Colonic mucosa (tissue), 4 donors: Measurements from ENCODE around the gene ACSL6. TPM values are rescaled to one million over a fixed set of nuclear protein-coding genes. Genes with fewer than 3 reads are reported as not detected.

ENCODE experiments used
- DNase-seq: peaks from one replicate; pipeline ENCODE4 v3.0.0-alpha.2; 2020
- H3K27ac ChIP-seq: fragments of 200-600 bp; one replicate; pipeline ENCODE4 v1.8.0; 2021
- H3K27me3 ChIP-seq: fragments of 200-600 bp; one replicate; pipeline ENCODE4 v1.8.0; 2021
- H3K36me3 ChIP-seq: fragments of 200-600 bp; one replicate; pipeline ENCODE4 v1.8.0; 2021
- H3K4me1 ChIP-seq: fragments of 200-600 bp; one replicate; pipeline ENCODE4 v1.8.0; 2021; ENCODE audit warnings: mild to moderate bottlenecking
- H3K4me3 ChIP-seq: fragments of 200-600 bp; one replicate; pipeline ENCODE4 v1.8.0; 2021
- H3K9ac ChIP-seq, 2 donors: one replicate each; pipeline ENCODE4 v1.7.0; 2013; ENCODE audit warnings: control low read depth in 2 of 2, low read depth in 2 of 2, low read length in 2 of 2
- H3K9me3 ChIP-seq: fragments of 200-600 bp; one replicate; pipeline ENCODE4 v1.8.0; 2021
- CTCF ChIP-seq: fragments of 200-600 bp; IDR thresholded peaks from one replicate; pipeline ENCODE4 v1.8.0; 2022; ENCODE audit warnings: antibody characterized with exemption, mild to moderate bottlenecking
- intact Hi-C: fragments of 100-400 bp; cut with DNase I; formaldehyde crosslinking; loops from one replicate; pipeline ENCODE4 v1.14.1; 2022
- total RNA-seq, 2 donors: library from RNA; stranded (reverse); fragmentation: NEBNext Ultra II Directional in 1 of 2; extraction: Animal tissue kit (Norgen Biotek cat#: 25700) in 1 of 2; gene quantifications; one replicate each; pipeline ENCODE4 v1.2.1, GENCODE V29; 2021
- donor health status: healthy.
- donor health status: DM: no; HTN: no; CAD: no.
- donor health status: DM: no; HTN: no; CAD: no.

The ACSL6 gene
- total RNA-seq, 2 donors from 2014 or later: 0.25 to 0.93 TPM

- no peak for TF ChIP-seq CTCF
- intact Hi-C loops: no loop called here
- no peak for DNase-seq
- Histone ChIP-seq H3K9me3 (no peaks in the 10 kb centered on the region), H3K4me1 (no peaks in the 10 kb centered on the region), H3K4me3 (no peak overlapping the region), H3K27me3 (no peaks in the 10 kb centered on the region), H3K27ac (no peak overlapping the region), H3K36me3 (no peaks in the 10 kb centered on the region), H3K9ac (no peak overlapping the region)
Measured at GRCh38 chr5:132032196-132032595, 20.7 kb upstream of the ACSL6 start.

- H3K4me1 ChIP-seq: no peaks in the 10 kb centered on the region
- H3K27ac ChIP-seq: no peak overlapping the region
- no peak for DNase-seq
- TF ChIP-seq CTCF: no peak
- H3K27me3 ChIP-seq: no peaks in the 10 kb centered on the region
- no peaks in the 10 kb centered on the region for H3K9me3 ChIP-seq
- H3K36me3 ChIP-seq: no peaks in the 10 kb centered on the region
- no peak overlapping the region for H3K4me3 ChIP-seq
- H3K9ac ChIP-seq: no peak overlapping the region
- intact Hi-C loops: no loop called here
Measured at GRCh38 chr5:132030610-132031009, 19.2 kb upstream of the ACSL6 start.

GRCh38 chr5:132029609-132030330 is 18.3 kb upstream of the ACSL6 start:
- Histone ChIP-seq H3K27ac (no peak overlapping the region), H3K27me3 (no peaks in the 10 kb centered on the region), H3K9me3 (no peaks in the 10 kb centered on the region), H3K36me3 (no peaks in the 10 kb centered on the region), H3K4me1 (no peaks in the 10 kb centered on the region), H3K4me3 (no peak overlapping the region), H3K9ac (no peak overlapping the region)
- intact Hi-C loops: no loop called here
- TF ChIP-seq CTCF: no peak
- DNase-seq: no peak

GRCh38 chr5:132027027-132027426 is 15.6 kb upstream of the ACSL6 start:
- no peaks in the 10 kb centered on the region for H3K9me3 ChIP-seq
- no peak for DNase-seq

GRCh38 chr5:132026516-132027008 is 15.1 kb upstream of the ACSL6 start:
- Histone ChIP-seq H3K27ac (no peak overlapping the region), H3K27me3 (no peaks in the 10 kb centered on the region), H3K9me3 (no peaks in the 10 kb centered on the region), H3K4me3 (no peak overlapping the region), H3K36me3 (no peaks in the 10 kb centered on the region), H3K9ac (no peak overlapping the region), H3K4me1 (no peaks in the 10 kb centered on the region)
- no peak for DNase-seq
- intact Hi-C loops: no loop called here
- TF ChIP-seq CTCF: no peak

More at GRCh38 chr5:132027027-132027426, 15.6 kb upstream of the ACSL6 start:
- no peaks in the 10 kb centered on the region for H3K36me3 ChIP-seq
- H3K27me3 ChIP-seq: no peaks in the 10 kb centered on the region
- no peak overlapping the region for H3K9ac ChIP-seq
- intact Hi-C loops: no loop called here
- no peak overlapping the region for H3K27ac ChIP-seq
- H3K4me3 ChIP-seq: no peak overlapping the region
- no peaks in the 10 kb centered on the region for H3K4me1 ChIP-seq
- no peak for TF ChIP-seq CTCF
